PFSK-1 (cell line): ENCODE measurements around the gene STX18.

ENCODE experiments used
- POLR2AphosphoS5 ChIP-seq: IDR thresholded peaks from 2 replicates; pipeline ENCODE4 v1.6.1; 2012; ENCODE audit warnings: low read depth, mild to moderate bottlenecking, control low read depth, low read length, moderate library complexity
- REST ChIP-seq, 2 experiments: IDR thresholded peaks; 2 replicates each; pipeline versions ENCODE4 v1.6.1 to v1.8.0; 2011 to 2012; ENCODE audit warnings: low read depth in 2 of 2, low read length in 2 of 2, control low read depth in 1 of 2, inconsistent platforms in 1 of 2, mild to moderate bottlenecking in 1 of 2, moderate library complexity in 1 of 2; ENCODE audit not compliant: insufficient read depth in 1 of 2
- SIN3A ChIP-seq: IDR thresholded peaks from 2 replicates; pipeline ENCODE4 v1.6.1; 2012; ENCODE audit warnings: mild to moderate bottlenecking, low read length, moderate library complexity, borderline replicate concordance; ENCODE audit not compliant: insufficient read depth

GRCh38 chr4:4430492-4431195 lies 111.2 kb downstream of the STX18 start:
- TF ChIP-seq POLR2AphosphoS5 (no peak), REST (IDR thresholded peaks at IDR 0.05; ENCODE audit: insufficient read depth in 1 of 2, low read depth in 2 of 2, low read length in 2 of 2) (no peak), SIN3A (no peak)
